OCI-LY7 (cell line): ENCODE measurements around the gene RBM46.

Experiments
- EZH2phosphoT487 ChIP-seq: fragments of 200-600 bp; sonication (generic); IDR thresholded peaks from 2 replicates; pipeline ENCODE4 v1.6.1; 2018; ENCODE audit warnings: low read depth, borderline replicate concordance, mild to moderate bottlenecking, mixed run types, antibody characterized with exemption, low read length, moderate library complexity, mixed read lengths
- TF ChIP-seq, protein P1 (sequence below): fragments of 200-600 bp; sonication (generic); conservative IDR thresholded peaks from 2 replicates; pipeline ENCODE4 v1.5.1; 2014; ENCODE audit warnings: mild to moderate bottlenecking, antibody characterized with exemption, low read length, moderate library complexity, mixed read lengths

DNA sequence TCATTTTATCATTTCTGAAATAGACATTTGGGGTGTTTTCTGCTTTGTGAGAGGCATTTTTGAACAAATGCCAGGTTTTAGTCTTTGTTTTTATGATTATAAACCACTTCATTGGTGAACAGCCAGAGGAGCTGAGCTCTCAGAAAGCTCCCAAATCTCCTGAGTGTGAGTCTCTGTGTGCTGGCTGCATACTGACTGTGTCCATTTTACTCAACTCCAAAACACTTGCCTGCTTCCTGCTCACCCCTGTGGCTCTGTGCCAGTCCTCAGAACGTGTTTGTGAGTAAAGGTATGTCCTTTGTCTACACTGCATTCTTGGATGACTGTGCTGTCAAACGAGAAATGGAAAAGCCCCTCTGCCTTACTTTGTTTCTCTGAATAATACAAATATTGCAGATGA is 42.6 kb upstream of the RBM46 start:
- TF ChIP-seq, protein P1, sequence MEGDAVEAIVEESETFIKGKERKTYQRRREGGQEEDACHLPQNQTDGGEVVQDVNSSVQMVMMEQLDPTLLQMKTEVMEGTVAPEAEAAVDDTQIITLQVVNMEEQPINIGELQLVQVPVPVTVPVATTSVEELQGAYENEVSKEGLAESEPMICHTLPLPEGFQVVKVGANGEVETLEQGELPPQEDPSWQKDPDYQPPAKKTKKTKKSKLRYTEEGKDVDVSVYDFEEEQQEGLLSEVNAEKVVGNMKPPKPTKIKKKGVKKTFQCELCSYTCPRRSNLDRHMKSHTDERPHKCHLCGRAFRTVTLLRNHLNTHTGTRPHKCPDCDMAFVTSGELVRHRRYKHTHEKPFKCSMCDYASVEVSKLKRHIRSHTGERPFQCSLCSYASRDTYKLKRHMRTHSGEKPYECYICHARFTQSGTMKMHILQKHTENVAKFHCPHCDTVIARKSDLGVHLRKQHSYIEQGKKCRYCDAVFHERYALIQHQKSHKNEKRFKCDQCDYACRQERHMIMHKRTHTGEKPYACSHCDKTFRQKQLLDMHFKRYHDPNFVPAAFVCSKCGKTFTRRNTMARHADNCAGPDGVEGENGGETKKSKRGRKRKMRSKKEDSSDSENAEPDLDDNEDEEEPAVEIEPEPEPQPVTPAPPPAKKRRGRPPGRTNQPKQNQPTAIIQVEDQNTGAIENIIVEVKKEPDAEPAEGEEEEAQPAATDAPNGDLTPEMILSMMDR, result no peak
- no peak for TF ChIP-seq EZH2phosphoT487
